ENCODE measurements around the gene TBC1D8.

Gene TBC1D8

GRCh38 chr2:101012054-101012705 lies 139.0 kb downstream of the TBC1D8 start:
- Histone ChIP-seq H3K27ac (ENCODE audit: low read depth, low read length) (no peak overlapping the region), H3K79me2 (ENCODE audit: control insufficient read depth, low read length) (no peaks in the 10 kb centered on the region), H3K4me1 (ENCODE audit: control insufficient read depth, low read length) (no peaks in the 10 kb centered on the region), H3K4me2 (ENCODE audit: low read length) (no peak overlapping the region), H3K27me3 (ENCODE audit: control insufficient read depth, low read length) (no peaks in the 10 kb centered on the region), H4K20me1 (ENCODE audit: control insufficient read depth, insufficient read depth, low read depth, low read length) (no peaks in the 10 kb centered on the region; the same call in 1 of the 2 replicates), H3K4me3 (ENCODE audit: low read length) (no peak overlapping the region), H3K9me3 (ENCODE audit: control insufficient read depth, insufficient read depth, low read length) (peaks cover 2% of the 10 kb centered on the region; the same call in 1 of the 2 replicates), H3K9me2 (replicated peaks; ENCODE audit: control insufficient read depth, low read length) (no peaks in the 10 kb centered on the region), H3F3A (ENCODE audit: control insufficient read depth, insufficient read depth) (peaks cover 43% of the 10 kb centered on the region), H3K36me3 (ENCODE audit: control insufficient read depth, low read length) (peaks cover 48% of the 10 kb centered on the region)
- TF ChIP-seq EZH2phosphoT487 (IDR thresholded peaks at IDR 0.05; ENCODE audit: borderline replicate concordance, low read length), result no peak
- TF ChIP-seq CTCF (IDR thresholded peaks at IDR 0.05; ENCODE audit: low read depth, low read length, poor library complexity, severe bottlenecking), result no peak

- no peak overlapping the region for H3K4me3 ChIP-seq (ENCODE audit: low read length)
- peaks cover 53% of the 10 kb centered on the region for H3F3A ChIP-seq (ENCODE audit: control insufficient read depth, insufficient read depth)
- H3K27me3 ChIP-seq (ENCODE audit: control insufficient read depth, low read length), result no peaks in the 10 kb centered on the region
- H3K9me2 ChIP-seq (replicated peaks; ENCODE audit: control insufficient read depth, low read length), result no peaks in the 10 kb centered on the region
- H3K4me1 ChIP-seq (ENCODE audit: control insufficient read depth, low read length), result peaks cover 2% of the 10 kb centered on the region; the same call in 1 of the 2 replicates
- H3K36me3 ChIP-seq (ENCODE audit: control insufficient read depth, low read length), result peaks cover 59% of the 10 kb centered on the region
- no peak overlapping the region for H3K4me2 ChIP-seq (ENCODE audit: low read length)
- H4K20me1 ChIP-seq (ENCODE audit: control insufficient read depth, insufficient read depth, low read depth, low read length), result peaks cover 4% of the 10 kb centered on the region; the same call in 1 of the 2 replicates
- H3K79me2 ChIP-seq (ENCODE audit: control insufficient read depth, low read length), result no peaks in the 10 kb centered on the region; the same call in 1 of the 2 replicates
- H3K9me3 ChIP-seq (ENCODE audit: control insufficient read depth, insufficient read depth, low read length), result peaks cover 2% of the 10 kb centered on the region; the same call in 1 of the 2 replicates
- no peak overlapping the region for H3K27ac ChIP-seq (ENCODE audit: low read depth, low read length)
- TF ChIP-seq CTCF (IDR thresholded peaks at IDR 0.05; ENCODE audit: low read depth, low read length, poor library complexity, severe bottlenecking), result no peak
- no peak for TF ChIP-seq EZH2phosphoT487 (IDR thresholded peaks at IDR 0.05; ENCODE audit: borderline replicate concordance, low read length)
Measured at GRCh38 chr2:101011152-101011551, 140.0 kb downstream of the TBC1D8 start.

GRCh38 chr2:101007415-101008345 lies 143.5 kb downstream of the TBC1D8 start:
- H4K20me1 ChIP-seq (ENCODE audit: control insufficient read depth, insufficient read depth, low read depth, low read length), result peaks cover 27% of the 10 kb centered on the region; the same call in 1 of the 2 replicates

More at GRCh38 chr2:101007415-101008345, 143.5 kb downstream of the TBC1D8 start:
- Histone ChIP-seq H3K4me3 (ENCODE audit: low read length) (no peak overlapping the region), H3K79me2 (ENCODE audit: control insufficient read depth, low read length) (peaks cover 31% of the 10 kb centered on the region), H3K9me2 (replicated peaks; ENCODE audit: control insufficient read depth, low read length) (no peaks in the 10 kb centered on the region), H3K4me2 (ENCODE audit: low read length) (no peak overlapping the region), H3K9me3 (ENCODE audit: control insufficient read depth, insufficient read depth, low read length) (no peaks in the 10 kb centered on the region), H3F3A (ENCODE audit: control insufficient read depth, insufficient read depth) (peaks cover 86% of the 10 kb centered on the region), H3K36me3 (ENCODE audit: control insufficient read depth, low read length) (peaks cover 69% of the 10 kb centered on the region), H3K27ac (ENCODE audit: low read depth, low read length) (no peak overlapping the region), H3K4me1 (ENCODE audit: control insufficient read depth, low read length) (peaks cover 29% of the 10 kb centered on the region), H3K27me3 (ENCODE audit: control insufficient read depth, low read length) (no peaks in the 10 kb centered on the region)
- TF ChIP-seq CTCF (IDR thresholded peaks at IDR 0.05; ENCODE audit: low read depth, low read length, poor library complexity, severe bottlenecking) (no peak), EZH2phosphoT487 (IDR thresholded peaks at IDR 0.05; ENCODE audit: borderline replicate concordance, low read length) (no peak)

Measured in DOHH2 (cell line).